Renal cortex interstitium (tissue), 11 donors: ENCODE measurements around the gene DUS3L. TPM values are rescaled to one million over a fixed set of nuclear protein-coding genes. Genes with fewer than 3 reads are reported as not detected.

ENCODE experiments used
- DNase-seq, 11 donors: peaks; one replicate each; pipeline ENCODE4 v3.0.0-alpha.2; 2013; ENCODE audit warnings: low read depth in 9 of 11, low spot score in 4 of 11; ENCODE audit errors: extremely low read depth in 1 of 11
- polyA plus RNA-seq, 3 donors: library from polyadenylated mRNA; unstranded; fragments of 120-200 nt; gene quantifications; one replicate each; pipeline ENCODE4 v1.2.1, GENCODE V29; 2013; ENCODE audit not compliant: insufficient read length in 3 of 3

The DUS3L gene
- polyA plus RNA-seq, 3 donors = 21.2 to 35.0 (median 31.2) TPM

GRCh38 chr19:5804516-5805461 lies 13.8 kb upstream of the DUS3L start, which contains the start of gene NRTN:
Gene NRTN (plus strand): TSS chr19:5805067. CDS start chr19:5824166, 19,099 bp downstream.
- peak in 1 of 11 donors; percentile 35 for DNase-seq

GRCh38 chr19:5803752-5804515 lies 13.0 kb upstream of the DUS3L start:
- DNase-seq = peak; percentile 80 to 92 (median 89)

- no peak for DNase-seq
Measured at GRCh38 chr19:5803441-5803751, 12.4 kb upstream of the DUS3L start.

GRCh38 chr19:5801796-5802619 lies 11.0 kb upstream of the DUS3L start:
- peak in 4 of 11 donors; percentile 44 to 69 (median 62) for DNase-seq

GRCh38 chr19:5800361-5801270 lies 9.7 kb upstream of the DUS3L start:
- no peak for DNase-seq

- DNase-seq = no peak
Measured at GRCh38 chr19:5799247-5800241, 8.6 kb upstream of the DUS3L start.

- DNase-seq = no peak
Measured at GRCh38 chr19:5798244-5798643, 7.3 kb upstream of the DUS3L start.

GRCh38 chr19:5795382-5795919 lies 4.5 kb upstream of the DUS3L start:
- DNase-seq = no peak

GRCh38 chr19:5793188-5793587 lies 2.2 kb upstream of the DUS3L start:
- no peak for DNase-seq

- DNase-seq = no peak
Measured at GRCh38 chr19:5792224-5792623, 1.3 kb upstream of the DUS3L start.

- no peak for DNase-seq
Measured at GRCh38 chr19:5789886-5790558, 941 bp downstream of the DUS3L start.

- DNase-seq = no peak
Measured at GRCh38 chr19:5789351-5789761, 1.6 kb downstream of the DUS3L start.

- no peak for DNase-seq
Measured at GRCh38 chr19:5788422-5788821, 2.5 kb downstream of the DUS3L start.

- DNase-seq = no peak
Measured at GRCh38 chr19:5787409-5788182, 3.4 kb downstream of the DUS3L start.

GRCh38 chr19:5786593-5787408 lies 4.2 kb downstream of the DUS3L start:
- no peak for DNase-seq
